Hypothalamus (tissue), 51 donors: Measurements from ENCODE around the gene ATG4B.
A peak's percentile ranks its signal among the peaks of the same experiment; 100 is the strongest.

Source experiments
- DNase-seq, 51 donors: peaks; one replicate each; lab custom pipeline; 2025; lab: John Stamatoyannopoulos, UW

Gene ATG4B

GRCh38 chr2:241680827-241681599 is 43.5 kb downstream of the ATG4B start:
- DNase-seq = peak in 2 of 51 donors; percentile 6 to 24

DNA sequence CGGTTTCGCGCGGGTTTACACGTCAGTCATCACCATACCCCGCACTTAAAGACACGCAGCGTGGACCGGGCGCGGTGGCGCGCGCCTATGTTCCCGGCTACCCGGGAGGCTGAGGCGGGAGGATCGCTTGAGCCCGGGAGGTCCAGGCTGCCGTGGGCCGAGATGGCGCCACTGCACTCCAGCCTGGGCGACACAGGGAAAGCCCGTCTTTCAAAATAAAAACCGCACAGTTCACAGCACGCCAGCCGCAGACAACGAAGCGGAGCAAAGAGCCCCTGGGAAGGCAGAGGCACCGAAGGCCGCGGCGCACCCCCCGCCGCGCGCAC is 48.8 kb downstream of the ATG4B start:
- no peak for DNase-seq

DNA sequence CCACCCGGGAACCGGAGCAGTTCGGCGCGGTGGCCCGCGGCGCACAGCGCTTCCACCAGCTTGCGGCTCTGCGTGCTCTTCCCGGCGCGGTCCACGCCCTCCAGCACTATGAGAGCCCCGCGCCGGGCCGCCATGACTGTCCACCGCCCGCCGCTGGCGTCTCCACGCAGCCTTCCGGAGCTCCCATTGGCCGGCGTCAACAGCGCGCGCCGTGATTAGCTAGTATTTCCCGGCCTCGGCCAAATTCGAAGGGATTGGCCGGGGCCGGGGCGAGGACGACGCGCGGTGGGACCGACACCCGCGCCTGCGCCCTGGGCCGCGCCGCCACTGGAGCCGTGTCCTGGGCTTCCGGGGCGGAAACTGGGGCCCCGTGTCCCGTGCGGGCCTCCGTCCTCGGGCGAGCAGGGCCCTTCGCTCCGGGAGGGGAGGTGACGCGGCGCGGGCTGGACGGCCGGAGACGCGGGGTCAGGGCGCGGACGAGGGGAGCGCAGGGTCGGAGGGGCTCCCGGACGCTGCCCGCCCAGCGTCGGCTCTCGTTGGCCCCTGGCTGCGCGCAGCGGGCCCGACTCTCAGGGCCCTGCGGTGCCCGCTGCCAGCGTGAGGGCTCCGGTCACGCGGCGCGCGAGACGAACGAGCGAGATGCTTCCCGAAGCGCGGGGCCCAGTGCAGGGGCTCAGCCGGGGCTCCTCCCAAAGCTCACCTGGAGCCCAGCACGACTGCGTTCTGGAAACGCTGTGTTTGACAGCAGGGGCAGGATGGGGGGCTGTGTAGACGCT is 49.3 kb downstream of the ATG4B start, which contains the start of gene DTYMK:
Gene DTYMK (minus strand): TSS at position 166 of the 776 bp plus-strand sequence. CDS start 32 bp downstream, at position 134.
- peak; percentile 63 to 98 (median 94) for DNase-seq

- DNase-seq = no peak
Measured at GRCh38 chr2:241689306-241689705, 51.8 kb downstream of the ATG4B start.

DNA sequence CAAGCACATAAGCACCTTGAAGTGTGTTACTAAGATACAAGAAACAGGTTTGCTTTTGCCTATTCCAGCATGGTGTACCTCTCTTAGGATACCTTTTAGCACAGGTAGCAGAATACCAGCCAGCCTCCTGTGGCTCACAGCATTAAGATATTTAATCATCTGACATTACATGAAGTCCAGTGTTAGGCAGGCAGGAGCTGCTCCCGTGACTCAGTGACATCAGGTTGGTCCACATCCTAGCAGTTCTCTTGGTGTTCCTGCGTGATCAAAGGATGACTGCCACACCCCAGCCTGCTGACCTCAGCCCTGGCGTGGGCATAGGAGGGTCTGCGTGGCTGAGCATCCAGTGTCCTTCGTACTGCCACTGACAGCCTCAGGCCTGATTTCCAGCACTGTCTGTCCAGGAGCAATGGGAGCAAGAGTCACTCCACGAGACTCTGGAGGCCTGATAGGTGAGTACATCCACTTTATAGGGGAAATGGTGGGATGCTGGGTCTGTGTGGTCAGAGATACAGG is 52.8 kb downstream of the ATG4B start:
- DNase-seq = no peak

- no peak for DNase-seq
Measured at GRCh38 chr2:241692448-241692847, 55.0 kb downstream of the ATG4B start.

GRCh38 chr2:241695651-241696050 is 58.2 kb downstream of the ATG4B start:
- DNase-seq = no peak

- no peak for DNase-seq
Measured at GRCh38 chr2:241701149-241701398, 63.6 kb downstream of the ATG4B start.

DNA sequence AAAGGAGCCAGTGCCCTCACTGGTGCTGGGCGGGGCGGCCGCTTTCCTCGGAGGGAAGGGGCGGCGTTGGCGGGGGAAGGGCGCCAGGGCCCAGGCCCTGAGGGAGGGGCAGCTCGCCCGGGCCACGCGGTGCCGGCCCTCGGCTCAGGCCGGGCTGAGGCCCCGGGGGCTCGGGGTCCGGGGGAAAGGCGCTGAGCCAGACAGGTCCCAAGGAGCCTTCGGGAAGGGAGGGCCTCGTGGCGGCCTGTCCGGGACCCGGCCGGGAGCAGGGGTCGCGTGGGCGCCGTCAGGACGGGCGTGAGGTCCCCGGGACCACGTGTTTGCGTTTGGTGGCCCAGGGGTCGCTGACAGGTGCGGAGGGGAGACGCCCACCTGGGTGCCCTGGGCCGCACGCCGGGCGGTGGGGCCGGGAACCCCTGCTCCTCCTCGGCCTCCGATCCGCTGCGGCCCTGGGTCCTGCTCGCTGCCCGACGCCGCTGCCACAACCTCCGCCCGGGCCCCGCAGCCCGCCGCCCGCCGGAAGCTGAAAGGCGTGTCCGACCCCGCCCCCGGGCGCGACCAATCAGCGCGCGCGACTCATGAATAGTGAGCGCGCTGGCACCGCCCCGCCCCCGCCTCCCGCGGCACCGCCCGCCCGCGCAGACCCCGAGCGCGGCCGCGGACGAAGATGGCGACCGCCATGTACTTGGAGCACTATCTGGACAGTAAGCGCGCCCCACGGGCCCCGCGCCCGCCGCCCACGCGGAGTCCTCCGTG is 64.1 kb downstream of the ATG4B start, which contains the start of gene ING5:
Gene ING5 (plus strand): TSS at position 641 of the 756 bp plus-strand sequence. CDS start 27 bp downstream, at position 668.
- DNase-seq = peak; percentile 18 to 97 (median 88)

DNA sequence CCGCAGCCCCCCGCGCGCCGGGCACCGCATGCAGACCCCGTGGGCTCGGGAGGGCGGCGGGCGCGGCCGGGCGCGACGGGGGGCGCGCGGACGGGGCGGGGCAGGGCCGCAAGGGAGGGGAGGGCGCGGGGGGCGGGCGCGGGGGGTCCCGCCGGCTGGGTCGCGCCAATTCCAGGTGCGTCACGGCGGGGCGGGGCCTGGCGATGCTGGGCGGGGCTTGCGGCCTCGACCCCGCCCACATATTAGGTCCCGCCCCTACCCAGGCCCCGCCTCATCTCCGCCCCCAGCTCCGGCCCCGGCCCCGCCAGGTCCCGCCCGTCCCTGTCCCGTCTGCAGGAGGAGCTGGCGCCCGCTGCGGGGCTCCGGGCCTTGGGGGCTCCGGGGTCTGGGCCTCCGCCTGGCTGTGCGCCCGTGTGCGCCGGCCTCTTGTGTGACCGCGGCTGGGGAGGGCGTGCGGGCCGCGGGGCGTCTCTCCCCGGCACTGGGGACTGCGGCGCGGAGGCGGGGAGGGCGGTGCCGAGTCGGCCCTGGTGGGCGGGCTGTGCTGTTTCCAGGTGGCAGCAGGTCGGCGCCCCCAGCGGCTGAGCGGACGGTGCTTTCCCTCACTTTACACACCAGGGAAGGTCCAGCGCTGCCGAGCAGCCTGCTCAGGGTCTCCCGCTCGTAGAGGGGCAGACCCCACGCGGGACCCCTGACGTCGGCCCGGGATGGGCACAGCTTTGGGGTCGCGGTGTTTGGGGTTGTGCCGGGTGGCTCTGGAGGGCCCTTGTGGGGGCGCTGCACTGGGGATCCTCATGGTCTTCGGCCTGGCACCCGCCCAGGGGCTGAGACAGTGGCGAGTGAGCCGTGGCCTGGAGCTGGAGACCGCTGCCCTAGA is 64.9 kb downstream of the ATG4B start:
- peak in 50 of 51 donors; percentile 40 to 95 (median 82) for DNase-seq

DNA sequence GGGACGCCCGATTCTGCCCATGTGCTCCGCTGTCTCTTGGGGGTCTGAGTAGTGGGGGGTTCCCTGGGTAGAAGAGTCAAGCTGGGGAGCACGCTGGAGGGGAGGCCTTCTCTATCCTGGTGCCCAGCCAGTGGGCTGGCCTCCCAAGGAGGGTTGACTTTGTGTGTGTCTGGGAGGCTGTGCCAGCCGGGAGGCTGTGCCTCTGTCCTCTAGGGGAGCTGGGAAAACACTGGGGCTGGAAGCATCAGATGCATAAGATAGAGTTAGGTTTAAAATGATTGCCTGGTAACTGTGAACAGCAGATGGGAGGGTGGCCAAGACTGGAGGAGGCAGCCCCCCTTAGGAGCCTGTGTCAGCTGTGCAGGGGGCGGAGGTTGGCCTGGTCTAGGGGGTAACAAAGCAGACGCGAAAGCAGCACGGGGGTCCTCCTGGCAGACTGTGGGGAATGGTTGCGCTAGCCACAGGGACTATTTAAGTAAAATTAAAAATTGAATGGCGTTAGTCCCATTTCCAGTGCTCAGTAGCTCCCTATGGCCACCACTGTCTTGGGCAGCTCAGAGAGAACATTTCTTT is 65.6 kb downstream of the ATG4B start:
- peak in 7 of 51 donors; percentile 13 to 58 (median 35) for DNase-seq

DNA sequence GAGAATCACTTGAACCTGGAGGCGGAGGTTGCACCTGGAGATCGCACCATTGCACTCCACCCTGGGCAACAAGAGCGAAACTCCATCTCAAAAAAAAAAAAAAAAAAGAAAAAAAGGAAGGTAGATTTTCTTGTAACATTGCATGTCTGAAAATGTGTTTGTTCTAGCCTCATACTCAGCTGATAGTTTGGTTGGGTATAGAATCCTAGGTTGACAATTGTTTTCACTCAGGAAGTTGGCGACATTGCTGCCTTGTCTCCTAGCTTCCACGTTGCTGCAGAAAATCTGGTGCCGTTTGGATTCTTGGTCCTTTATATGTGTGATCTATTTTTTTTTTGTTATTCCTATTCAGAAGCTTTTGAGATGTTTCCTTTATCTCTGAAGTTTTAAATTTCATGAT is 69.0 kb downstream of the ATG4B start:
- DNase-seq = no peak

GRCh38 chr2:241708879-241709278 is 71.4 kb downstream of the ATG4B start:
- DNase-seq = peak in 1 of 51 donors; percentile 44

GRCh38 chr2:241719093-241719492 is 81.6 kb downstream of the ATG4B start:
- no peak for DNase-seq

DNA sequence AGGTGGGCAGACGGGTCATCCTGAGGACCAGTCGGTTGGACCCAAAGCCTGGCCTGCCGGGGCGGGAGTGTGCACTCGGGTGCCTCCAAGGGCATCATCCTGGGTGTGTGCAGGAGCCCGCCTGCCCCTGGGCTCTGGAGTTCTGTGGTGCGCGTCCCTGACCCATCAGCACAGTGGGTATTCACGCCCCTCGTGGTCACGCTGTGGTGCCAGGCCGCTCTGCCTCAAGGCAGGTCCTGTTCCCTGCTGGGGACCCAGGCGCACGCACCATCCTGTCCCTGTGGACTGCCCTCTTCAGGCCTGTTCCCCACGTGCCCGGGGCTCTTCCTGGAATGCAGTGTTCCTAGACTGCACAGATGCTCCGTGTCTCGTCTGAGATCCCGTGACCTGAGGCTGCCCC is 82.6 kb downstream of the ATG4B start:
- DNase-seq = no peak

- DNase-seq = no peak
Measured at GRCh38 chr2:241720560-241720959, 83.1 kb downstream of the ATG4B start.

GRCh38 chr2:241721852-241722251 is 84.4 kb downstream of the ATG4B start:
- no peak for DNase-seq

DNA sequence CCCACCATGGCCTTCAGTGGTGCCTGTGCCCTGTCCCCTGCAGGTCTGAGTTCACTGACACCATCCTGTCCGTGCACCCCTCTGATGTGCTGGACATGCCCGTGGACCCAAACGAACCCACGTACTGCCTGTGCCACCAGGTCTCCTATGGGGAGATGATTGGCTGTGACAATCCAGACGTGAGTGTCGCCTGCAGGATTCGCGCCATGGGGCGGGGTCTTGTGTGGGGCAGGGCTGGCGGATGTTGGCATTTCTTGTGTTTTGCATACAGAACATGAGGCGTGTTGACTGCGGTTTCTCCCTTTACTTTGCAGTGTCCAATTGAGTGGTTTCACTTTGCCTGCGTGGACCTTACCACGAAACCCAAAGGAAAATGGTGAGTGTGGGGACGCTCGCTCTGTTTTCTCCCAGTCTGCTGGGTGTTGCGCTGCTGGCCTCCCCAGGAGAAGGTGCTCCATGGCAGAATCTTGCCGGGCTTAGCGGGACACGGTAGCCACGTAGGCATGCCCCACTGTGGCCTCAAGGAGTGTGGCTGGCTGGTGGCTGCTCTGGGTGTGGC is 85.5 kb downstream of the ATG4B start:
- DNase-seq = no peak
